CD4-positive, alpha-beta T cell treated with Interleukin-17A for 4 hours (primary cell): ENCODE data around the gene APMAP.

ENCODE experiments used
- DNase-seq: peaks from one replicate; pipeline ENCODE4 v3.0.0-alpha.2; 2020; ENCODE audit warnings: mixed read lengths

Gene APMAP

GRCh38 chr20:25023356-25023755 lies 30.8 kb upstream of the APMAP start:
- DNase-seq: no peak

- DNase-seq: no peak
These were observed 30.1 kb upstream of the APMAP start for GRCh38 chr20:25022680-25023079.

GRCh38 chr20:25021336-25021735 lies 28.8 kb upstream of the APMAP start:
- no peak for DNase-seq

- DNase-seq: no peak
These were observed 28.4 kb upstream of the APMAP start for GRCh38 chr20:25020901-25021301.

GRCh38 chr20:25020345-25020744 lies 27.8 kb upstream of the APMAP start:
- DNase-seq: no peak

- DNase-seq: no peak
These were observed 27.0 kb upstream of the APMAP start for GRCh38 chr20:25019381-25020155.

- no peak for DNase-seq
These were observed 26.3 kb upstream of the APMAP start for GRCh38 chr20:25018841-25019240.

- no peak for DNase-seq
These were observed 25.9 kb upstream of the APMAP start for GRCh38 chr20:25018425-25018824.

GRCh38 chr20:25017257-25017803 lies 24.8 kb upstream of the APMAP start:
- no peak for DNase-seq

- no peak for DNase-seq
These were observed 23.9 kb upstream of the APMAP start for GRCh38 chr20:25016471-25016870.

GRCh38 chr20:25015986-25016385 lies 23.4 kb upstream of the APMAP start:
- no peak for DNase-seq

- DNase-seq: no peak
These were observed 22.3 kb upstream of the APMAP start for GRCh38 chr20:25014816-25015215.

GRCh38 chr20:25013478-25014380 lies 21.2 kb upstream of the APMAP start:
- DNase-seq: no peak

- DNase-seq: no peak
These were observed 20.2 kb upstream of the APMAP start for GRCh38 chr20:25012616-25013189.

GRCh38 chr20:25011831-25012241 lies 19.3 kb upstream of the APMAP start:
- no peak for DNase-seq

- no peak for DNase-seq
These were observed 18.7 kb upstream of the APMAP start for GRCh38 chr20:25011261-25011660.

- DNase-seq: no peak
These were observed 16.9 kb upstream of the APMAP start for GRCh38 chr20:25009218-25010145.

GRCh38 chr20:25008388-25009217 lies 16.1 kb upstream of the APMAP start:
- no peak for DNase-seq

- no peak for DNase-seq
These were observed 15.1 kb upstream of the APMAP start for GRCh38 chr20:25007491-25008305.

- DNase-seq: no peak
These were observed 14.0 kb upstream of the APMAP start for GRCh38 chr20:25006431-25007167.
